MV-4-11 (cell line): ENCODE data around the gene SLC34A3.
"Not testable (repeated sequence)": the region's sequence is repeated elsewhere in the genome, so short reads cannot be mapped to it uniquely, and the experiment has no call there.

Source experiments
- DNase-seq: peaks from one replicate; lab custom pipeline; 2025; lab: John Stamatoyannopoulos, UW

Gene SLC34A3

GRCh38 chr9:137228968-137229896 lies 1.5 kb upstream of the SLC34A3 start:
- DNase-seq, result no peak

GRCh38 chr9:137229903-137230704 lies 597 bp upstream of the SLC34A3 start:
- no peak for DNase-seq

GRCh38 chr9:137231372-137232039 lies 805 bp downstream of the SLC34A3 start:
- no peak for DNase-seq

- no peak for DNase-seq
These were observed 1.4 kb downstream of the SLC34A3 start for GRCh38 chr9:137232101-137232500.

GRCh38 chr9:137232510-137232909 lies 1.8 kb downstream of the SLC34A3 start:
- DNase-seq, result no peak

- DNase-seq, result no peak
These were observed 2.7 kb downstream of the SLC34A3 start for GRCh38 chr9:137233143-137233980.

- no peak for DNase-seq
These were observed 3.5 kb downstream of the SLC34A3 start for GRCh38 chr9:137234055-137234697.

GRCh38 chr9:137234758-137235423 lies 4.2 kb downstream of the SLC34A3 start:
- DNase-seq, result no peak

- no peak for DNase-seq
These were observed 4.9 kb downstream of the SLC34A3 start for GRCh38 chr9:137235424-137236237.

- peak; percentile 75 for DNase-seq
These were observed 5.7 kb downstream of the SLC34A3 start for GRCh38 chr9:137236238-137236935.

- no peak for DNase-seq
These were observed 6.3 kb downstream of the SLC34A3 start for GRCh38 chr9:137236936-137237421.

GRCh38 chr9:137237759-137238726 lies 7.3 kb downstream of the SLC34A3 start:
- no peak for DNase-seq

GRCh38 chr9:137239541-137240200 lies 9.0 kb downstream of the SLC34A3 start:
- not testable (repeated sequence) for DNase-seq

- peak; percentile 79 for DNase-seq
These were observed 9.7 kb downstream of the SLC34A3 start for GRCh38 chr9:137240318-137240840.

- peak; percentile 100 for DNase-seq
These were observed 10.3 kb downstream of the SLC34A3 start, which contains the start of gene TUBB4B for GRCh38 chr9:137240841-137241489. Gene TUBB4B (plus strand): TSS chr9:137241287. CDS start chr9:137241361, 74 bp downstream.
